Activated CD4-positive, alpha-beta T cell treated with anti-CD3 and anti-CD28 coated beads, Interleukin-10, Interleukin-2, amounts not matched to agents 100 ng/mL and 50 ng/mL, durations not matched to agents 16 hours and 8 hours (primary cell): Measurements from ENCODE around the gene BLTP3A.
"Not testable (repeated sequence)": the region's sequence is repeated elsewhere in the genome, so short reads cannot be mapped to it uniquely, and the experiment has no call there.

Experiments used
- DNase-seq: peaks from one replicate; pipeline ENCODE4 v3.0.0-alpha.2; 2020

The BLTP3A gene

GRCh38 chr6:34791701-34792604 lies at the start of gene BLTP3A:
TSS of gene BLTP3A (plus strand) at chr6:34792083. CDS start at chr6:34792251, 168 bp downstream.
- DNase-seq: peak; percentile 82

- no peak for DNase-seq
These were observed 49.8 kb upstream of the BLTP3A start for GRCh38 chr6:34742094-34742493.

GRCh38 chr6:34743625-34744293 lies 48.1 kb upstream of the BLTP3A start:
- no peak for DNase-seq

- not testable (repeated sequence) for DNase-seq
These were observed 47.6 kb upstream of the BLTP3A start for GRCh38 chr6:34744294-34744647.

- peak; percentile 20 for DNase-seq
These were observed 46.4 kb upstream of the BLTP3A start for GRCh38 chr6:34745277-34746103.

- no peak for DNase-seq
These were observed 45.6 kb upstream of the BLTP3A start for GRCh38 chr6:34746104-34746846.

- no peak for DNase-seq
These were observed 43.1 kb upstream of the BLTP3A start for GRCh38 chr6:34748757-34749156.

- peak; percentile 57 for DNase-seq
These were observed 35.4 kb upstream of the BLTP3A start for GRCh38 chr6:34756513-34756856.

- DNase-seq: no peak
These were observed 34.1 kb upstream of the BLTP3A start for GRCh38 chr6:34757687-34758274.

- DNase-seq: no peak
These were observed 31.8 kb upstream of the BLTP3A start for GRCh38 chr6:34760108-34760507.

GRCh38 chr6:34761681-34762080 lies 30.2 kb upstream of the BLTP3A start:
- DNase-seq: not testable (repeated sequence)

GRCh38 chr6:34768148-34768547 lies 23.7 kb upstream of the BLTP3A start:
- no peak for DNase-seq

GRCh38 chr6:34771727-34772126 lies 20.2 kb upstream of the BLTP3A start:
- DNase-seq: no peak

GRCh38 chr6:34772940-34773339 lies 18.9 kb upstream of the BLTP3A start:
- DNase-seq: no peak

GRCh38 chr6:34773916-34774315 lies 18.0 kb upstream of the BLTP3A start:
- DNase-seq: no peak

GRCh38 chr6:34774967-34775366 lies 16.9 kb upstream of the BLTP3A start:
- DNase-seq: no peak

GRCh38 chr6:34785375-34785774 lies 6.5 kb upstream of the BLTP3A start:
- not testable (repeated sequence) for DNase-seq

- DNase-seq: not testable (repeated sequence)
These were observed 4.7 kb upstream of the BLTP3A start for GRCh38 chr6:34787152-34787551.

- no peak for DNase-seq
These were observed 3.8 kb upstream of the BLTP3A start for GRCh38 chr6:34788111-34788510.

GRCh38 chr6:34791164-34791700 lies 651 bp upstream of the BLTP3A start:
- peak; percentile 52 for DNase-seq

GRCh38 chr6:34792605-34793500 lies 970 bp downstream of the BLTP3A start:
- peak; percentile 51 for DNase-seq
